HG03520 (cell line): ENCODE measurements around the gene LDLR.

Experiments
- ATAC-seq: cut with Tn5 transposase; IDR thresholded peaks from one replicate; pipeline ENCODE4 v1.9.1; 2021; ENCODE audit warnings: mild to moderate bottlenecking, moderate library complexity; ENCODE audit not compliant: unreplicated experiment

Gene LDLR

GRCh38 chr19:11089254-11090013, at the start of gene LDLR:
LDLR (plus strand) TSS chr19:11089463; CDS start chr19:11089549, 86 bp downstream.
- no peak for ATAC-seq

GRCh38 chr19:11041194-11041593, 48.1 kb upstream of the LDLR start:
- ATAC-seq, result no peak

GRCh38 chr19:11041966-11042627, 47.2 kb upstream of the LDLR start:
- no peak for ATAC-seq

- no peak for ATAC-seq
Observed at GRCh38 chr19:11044431-11044830, 44.8 kb upstream of the LDLR start.

DNA sequence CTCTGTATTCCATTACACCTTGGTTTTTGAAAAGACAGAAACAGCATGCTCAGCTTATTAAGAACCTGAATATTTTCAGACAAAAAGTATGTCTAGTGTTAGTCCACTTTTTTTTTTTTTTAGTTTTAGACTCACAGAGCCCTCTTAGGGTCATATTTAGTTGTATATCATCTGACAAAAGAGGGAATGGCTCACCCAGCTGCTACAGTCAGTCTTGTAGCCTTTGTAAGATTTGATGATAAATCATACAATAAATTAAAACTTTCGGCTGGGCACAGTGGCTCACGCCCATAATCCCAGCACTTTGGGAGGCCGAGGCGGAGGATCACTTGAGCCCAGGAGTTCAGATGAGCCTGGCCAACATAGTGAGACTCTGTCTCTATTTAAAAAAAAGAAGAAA, 43.7 kb upstream of the LDLR start:
- no peak for ATAC-seq

GRCh38 chr19:11046605-11047354, 42.5 kb upstream of the LDLR start:
- ATAC-seq, result no peak

GRCh38 chr19:11047866-11048265, 41.4 kb upstream of the LDLR start:
- no peak for ATAC-seq

DNA sequence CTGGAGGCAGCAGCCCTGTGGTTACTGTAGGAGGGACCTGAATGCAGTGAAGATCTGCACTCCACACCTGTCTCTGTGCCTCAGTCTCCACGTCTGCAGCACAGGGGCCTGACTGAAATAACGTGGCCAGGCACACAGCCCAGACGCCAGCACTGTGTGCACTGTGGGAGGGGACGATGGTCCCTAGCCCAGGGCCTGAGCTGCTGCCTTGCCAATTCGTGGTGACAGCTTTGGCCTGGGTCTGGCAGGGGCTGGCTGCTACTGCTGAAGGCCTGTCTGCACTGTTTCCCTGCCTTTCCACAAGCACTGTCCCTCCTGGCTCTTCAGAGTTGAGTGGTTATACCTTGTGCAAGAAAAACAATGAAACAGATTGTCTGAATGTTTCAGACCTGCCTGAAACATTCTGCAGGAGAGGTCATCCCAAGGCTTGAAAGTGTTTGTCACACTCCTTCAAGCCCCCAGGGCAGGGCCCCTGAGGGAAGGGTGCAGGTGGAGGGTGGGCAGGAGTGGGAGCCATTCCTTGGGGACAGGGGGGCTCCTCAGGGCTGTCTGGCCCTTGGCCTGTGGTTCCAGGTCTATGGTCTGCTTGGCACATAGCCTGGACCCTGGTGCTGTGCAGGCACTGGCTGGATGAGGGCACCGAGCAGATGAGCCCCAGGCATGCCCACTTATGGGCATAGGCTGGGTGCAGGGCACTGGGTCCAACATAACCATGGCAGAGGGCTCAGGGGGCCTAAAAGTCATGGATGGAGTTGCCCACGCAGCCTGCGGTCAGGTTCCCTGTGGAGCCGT, 38.7 kb upstream of the LDLR start:
- ATAC-seq, result no peak

DNA sequence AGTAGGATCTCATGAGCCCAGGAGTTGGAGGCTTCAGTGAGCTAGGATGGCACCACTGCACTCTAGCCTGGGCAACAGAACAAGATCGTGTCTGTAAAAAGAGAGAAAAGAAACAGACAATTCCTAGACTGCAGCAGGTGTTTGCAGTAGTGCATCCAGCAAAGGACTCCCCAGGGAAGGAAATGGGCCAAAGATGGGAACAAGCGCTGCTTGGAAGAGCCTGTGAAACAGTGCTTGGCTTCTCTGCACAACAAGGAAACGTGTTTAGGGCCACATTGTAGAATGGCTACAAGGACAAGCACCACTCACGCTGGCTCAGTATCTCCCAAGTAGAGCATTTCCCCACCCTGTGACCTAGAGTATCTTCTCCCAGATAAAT, 35.5 kb upstream of the LDLR start:
- ATAC-seq, result no peak

DNA sequence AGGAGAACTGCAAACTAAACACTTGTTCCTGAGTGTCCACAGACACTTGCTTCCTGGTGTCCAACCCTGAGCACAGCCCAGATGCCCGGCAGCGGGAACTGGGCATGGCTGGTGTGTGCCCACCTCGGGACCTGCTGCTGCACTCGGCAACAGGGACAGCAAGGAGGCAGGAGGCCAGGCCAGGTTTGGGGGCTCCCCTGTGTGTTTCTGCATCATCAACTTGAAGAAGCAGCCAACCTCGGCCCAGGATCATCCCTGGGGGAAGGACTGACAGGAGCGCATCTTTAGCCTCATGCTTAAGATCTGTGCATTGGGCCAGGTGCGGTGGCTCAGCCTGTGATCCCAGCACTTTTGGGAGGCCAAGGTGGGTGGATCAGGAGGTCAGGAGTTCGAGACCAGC, 35.1 kb upstream of the LDLR start:
- no peak for ATAC-seq

GRCh38 chr19:11054628-11055027, 34.6 kb upstream of the LDLR start:
- ATAC-seq, result no peak

- no peak for ATAC-seq
Observed at GRCh38 chr19:11058246-11059030, 30.8 kb upstream of the LDLR start.

DNA sequence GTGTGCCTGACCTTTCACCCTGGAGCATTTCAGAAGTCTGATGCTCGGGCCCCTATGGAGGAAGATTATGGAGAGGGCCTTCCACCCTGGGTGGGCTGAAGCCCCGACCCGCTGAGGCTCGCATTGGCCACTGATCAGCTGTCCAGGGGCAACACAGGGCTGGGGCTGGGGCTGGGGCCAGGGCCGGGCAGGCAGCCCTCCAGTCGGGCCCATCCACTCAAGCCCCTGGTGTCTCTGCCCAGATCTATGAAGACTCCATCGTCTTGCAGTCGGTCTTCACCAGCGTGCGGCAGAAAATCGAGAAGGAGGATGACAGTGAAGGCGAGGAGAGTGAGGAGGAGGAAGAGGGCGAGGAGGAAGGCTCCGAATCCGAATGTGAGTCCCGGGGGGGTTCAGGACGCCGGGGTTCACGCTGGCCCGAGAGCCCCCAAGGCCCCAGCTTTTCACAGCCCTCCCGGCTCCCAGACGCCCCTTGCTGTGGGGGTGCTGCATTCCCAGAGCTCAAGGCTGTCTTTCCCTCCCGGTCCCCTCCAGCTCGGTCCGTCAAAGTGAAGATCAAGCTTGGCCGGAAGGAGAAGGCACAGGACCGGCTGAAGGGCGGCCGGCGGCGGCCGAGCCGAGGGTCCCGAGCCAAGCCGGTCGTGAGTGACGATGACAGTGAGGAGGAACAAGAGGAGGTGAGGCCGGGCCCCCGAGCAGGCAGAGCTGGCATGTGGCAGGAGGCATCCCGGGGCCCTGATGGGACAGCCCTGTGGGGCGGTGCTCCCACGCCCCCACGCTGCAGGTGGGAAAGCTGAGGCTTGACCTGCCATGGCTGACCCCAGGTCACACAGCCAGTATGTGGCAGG, 29.5 kb upstream of the LDLR start:
- no peak for ATAC-seq

- no peak for ATAC-seq
Observed at GRCh38 chr19:11061952-11062351, 27.3 kb upstream of the LDLR start.

- ATAC-seq, result no peak
Observed at GRCh38 chr19:11063434-11063833, 25.8 kb upstream of the LDLR start.

DNA sequence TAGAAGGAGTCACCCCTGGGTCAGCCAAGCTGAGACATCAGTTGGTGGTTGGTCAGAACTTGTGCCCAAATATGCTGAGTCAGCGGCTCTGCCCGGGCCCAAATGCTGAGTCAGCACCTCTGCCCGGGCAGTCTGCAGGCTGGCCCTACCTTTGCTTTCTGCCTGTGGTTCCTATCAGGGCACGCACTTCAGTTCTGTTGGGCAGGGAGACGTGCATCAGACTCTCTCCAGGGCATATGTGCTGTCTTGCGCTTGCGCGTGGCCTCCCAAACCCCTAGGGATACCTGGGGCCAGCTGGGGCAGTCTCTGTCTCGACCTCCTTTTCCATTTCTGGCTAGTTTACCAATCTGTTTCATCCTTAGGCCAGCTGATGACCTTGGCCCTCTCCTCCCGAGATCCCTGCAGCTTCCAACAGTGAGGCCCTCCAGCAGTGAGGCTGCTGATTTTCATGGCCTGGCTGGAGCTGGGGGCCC, 24.4 kb upstream of the LDLR start:
- ATAC-seq, result no peak

DNA sequence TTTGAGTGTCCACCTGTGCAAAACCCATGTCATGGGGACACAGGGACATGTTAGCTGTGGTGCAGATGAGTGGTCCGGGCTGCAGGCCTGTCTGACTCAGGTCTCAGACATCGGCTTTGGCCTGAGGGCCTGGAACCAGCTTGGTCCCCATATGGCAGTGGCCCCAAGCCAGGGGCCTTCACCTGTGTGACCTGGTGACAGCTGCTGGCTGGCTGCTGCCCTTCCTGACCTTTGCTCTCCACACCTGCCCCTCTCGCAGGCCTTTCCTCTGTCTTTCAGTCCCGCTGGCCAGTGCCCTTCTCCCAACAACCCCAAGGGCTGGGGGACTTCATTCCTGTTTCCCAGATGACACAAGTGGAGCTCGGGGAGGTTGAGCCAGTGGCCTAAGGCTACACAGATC, 22.9 kb upstream of the LDLR start:
- ATAC-seq, result no peak

DNA sequence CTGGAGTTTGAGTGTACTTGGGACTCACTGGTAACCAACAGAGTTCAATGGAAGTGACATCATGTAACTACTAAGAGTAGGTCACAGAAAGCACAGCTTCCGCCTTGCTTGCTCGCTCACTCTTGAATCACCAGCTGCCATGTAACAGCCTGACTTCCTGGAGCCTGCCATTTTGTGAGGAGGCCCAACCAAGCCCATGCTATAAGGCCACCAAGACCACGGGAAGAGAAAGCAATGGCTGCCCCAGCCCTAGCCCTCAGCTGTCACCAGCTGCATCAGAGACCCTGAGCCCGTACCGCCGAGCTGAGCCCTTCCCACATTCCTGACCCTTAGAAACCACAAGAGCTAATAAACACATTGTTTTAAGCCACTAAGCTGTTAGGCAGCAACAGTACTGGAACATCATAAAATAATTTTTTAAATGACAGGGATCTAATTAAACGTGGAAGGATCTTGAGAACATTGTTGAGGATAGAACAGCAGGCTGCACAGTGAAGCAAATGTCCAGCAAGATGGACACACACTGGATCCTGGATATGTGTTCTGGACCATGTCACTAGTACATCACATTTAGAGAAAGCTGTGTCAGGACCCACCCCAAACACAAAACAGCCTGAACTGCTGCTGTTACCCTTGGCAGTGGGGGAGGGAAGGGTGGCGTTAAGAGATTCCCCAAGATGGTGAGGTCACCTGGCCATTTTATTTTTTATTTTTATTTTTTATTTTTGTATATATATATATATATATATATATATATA, 21.7 kb upstream of the LDLR start:
- no peak for ATAC-seq

- ATAC-seq, result no peak
Observed at GRCh38 chr19:11069561-11069960, 19.7 kb upstream of the LDLR start.
